HepG2 (cell line): ENCODE data around the gene INKA1. TPM values are rescaled to one million over a fixed set of nuclear protein-coding genes. Genes with fewer than 3 reads are reported as not detected.
A peak's percentile ranks its signal among the peaks of the same experiment; 100 is the strongest.

Experiments
- ATAC-seq: fragments of 200-7000 bp; cut with Tn5 transposase; 3 replicates; pipeline ENCODE4 v1.9.1; 2020; ENCODE audit warnings: mild to moderate bottlenecking, moderate library complexity
- BruUV-seq: library from RNA; stranded (reverse); fragments of 400-500 nt; replicated peaks from 2 replicates; lab custom pipeline; 2021; lab: Mats Ljungman, UMichigan
- CTCF ChIA-PET: fragments of 300-600 bp; formaldehyde crosslinking; extraction: SDS; loops from one replicate; lab custom pipeline; 2021; ENCODE audit warnings: low total read pairs, inconsistent platforms, low intra/inter-chr PET ratio; lab: Yijun Ruan, JAX
- POLR2A ChIA-PET: fragments of 350-600 bp; sonication (Branson Sonifier 250); formaldehyde crosslinking; loops from one replicate; lab custom pipeline; 2020; ENCODE audit warnings: antibody characterized with exemption, inconsistent platforms; lab: Yijun Ruan, JAX
- DNase-seq: peaks from one replicate; pipeline ENCODE4 v3.0.0-alpha.2; 2015; ENCODE audit warnings: low spot score
- FAIRE-seq: peaks from 3 replicates; lab custom pipeline; 2011; peaks lifted over from hg19 to GRCh38; lab: Jason Lieb, UNC
- H2AFZ ChIP-seq: one replicate; pipeline ENCODE4 v1.6.1; 2011; ENCODE audit warnings: low read length, inconsistent platforms
- H3K27ac ChIP-seq: fragments of 300-600 bp; 3 replicates; pipeline ENCODE4 v1.8.0; 2011; ENCODE audit warnings: mixed run types, mild to moderate bottlenecking, mixed read lengths, low read length, inconsistent platforms; ENCODE audit not compliant: insufficient read depth; ENCODE audit errors: extremely low read length
- H3K27me3 ChIP-seq, 2 experiments: fragments of 200-600 bp in 1 of 2; 2 replicates in 1 of 2; 3 replicates in 1 of 2; pipeline versions ENCODE4 v1.6.0 to v1.8.0; 2011; ENCODE audit warnings: low read length in 2 of 2, mild to moderate bottlenecking in 2 of 2, moderate library complexity in 2 of 2, inconsistent platforms in 1 of 2; ENCODE audit not compliant: insufficient read depth in 2 of 2, control insufficient read depth in 1 of 2
- H3K36me3 ChIP-seq, 2 experiments: fragments of 200-600 bp in 1 of 2; replicated peaks in 1 of 2; 2 replicates in 1 of 2; 3 replicates in 1 of 2; pipeline versions ENCODE4 v1.5.1 to v1.8.0; 2011; ENCODE audit warnings: low read length in 2 of 2, inconsistent platforms in 1 of 2; ENCODE audit not compliant: insufficient read depth in 2 of 2, control insufficient read depth in 1 of 2
- H3K4me1 ChIP-seq: 2 replicates; pipeline ENCODE4 v1.5.1; 2012; ENCODE audit warnings: low read length, inconsistent platforms; ENCODE audit not compliant: insufficient read depth
- H3K4me2 ChIP-seq: 2 replicates; pipeline ENCODE4 v1.6.0; 2011; ENCODE audit warnings: low read depth, low read length, inconsistent platforms
- H3K4me3 ChIP-seq, 3 experiments: fragments of 200-600 bp in 1 of 3; sonication (generic), shearing (Covaris generic) in 1 of 3; replicated peaks in 1 of 3; 2 replicates each; pipeline ENCODE4 v1.5.1; 2011 to 2016; ENCODE audit warnings: low read length in 3 of 3, inconsistent platforms in 2 of 3, low read depth in 2 of 3, mild to moderate bottlenecking in 2 of 3, control low read depth in 1 of 3, mixed read lengths in 1 of 3; ENCODE audit not compliant: insufficient read depth in 1 of 3
- H3K79me2 ChIP-seq: one replicate; pipeline ENCODE4 v1.6.1; 2011; ENCODE audit warnings: low read length, inconsistent platforms; ENCODE audit not compliant: insufficient read depth
- H3K9ac ChIP-seq: 2 replicates; pipeline ENCODE4 v1.6.0; 2011; ENCODE audit warnings: mild to moderate bottlenecking, low read depth, low read length, inconsistent platforms; ENCODE audit not compliant: insufficient read depth
- H3K9me3 ChIP-seq: 2 replicates; pipeline ENCODE4 v1.5.1; 2012; ENCODE audit warnings: mild to moderate bottlenecking, low read length
- H4K20me1 ChIP-seq: 2 replicates; pipeline ENCODE4 v1.6.0; 2011; ENCODE audit warnings: inconsistent platforms, mild to moderate bottlenecking, low read length, moderate library complexity; ENCODE audit not compliant: insufficient read depth
- SP2 ChIP-seq: sonication (generic); formaldehyde crosslinking; IDR thresholded peaks from 2 replicates; pipeline ENCODE4 v1.5.1; 2020; ENCODE audit warnings: mild to moderate bottlenecking, missing genetic modification reagents
- TBL1XR1 ChIP-seq: fragments of 150-350 bp; IDR thresholded peaks from 2 replicates; pipeline ENCODE4 v1.6.1; 2014; ENCODE audit warnings: borderline replicate concordance, low read length; ENCODE audit not compliant: partially characterized antibody
- ZFP37 ChIP-seq: sonication (generic); formaldehyde crosslinking; IDR thresholded peaks from 2 replicates; pipeline ENCODE4 v1.4.0; 2020; ENCODE audit warnings: missing genetic modification reagents, borderline replicate concordance
- ZNF20 ChIP-seq: sonication (generic); formaldehyde crosslinking; IDR thresholded peaks from 2 replicates; pipeline ENCODE4 v1.4.0; 2020; ENCODE audit warnings: mild to moderate bottlenecking, moderate library complexity, missing genetic modification reagents
- ZNF564 ChIP-seq: sonication (generic); formaldehyde crosslinking; IDR thresholded peaks from 2 replicates; pipeline ENCODE4 v1.8.1; 2023; ENCODE audit warnings: mild to moderate bottlenecking, missing genetic modification reagents
- ZNF616 ChIP-seq: sonication (generic); formaldehyde crosslinking; IDR thresholded peaks from 2 replicates; pipeline ENCODE4 v1.5.0; 2020; ENCODE audit warnings: low read depth, mild to moderate bottlenecking, missing genetic modification reagents
- ZNF749 ChIP-seq: sonication (generic); formaldehyde crosslinking; IDR thresholded peaks from 2 replicates; pipeline ENCODE4 v1.8.0; 2022; ENCODE audit warnings: mild to moderate bottlenecking, missing genetic modification reagents, moderate library complexity, borderline replicate concordance
- WGBS: methylation state at CpG from one replicate; pipeline ENCODE4 v1.1.6; 2017; ENCODE audit warnings: low lambda C conversion rate; 5-methylcytosine and 5-hydroxymethylcytosine counted together
- in situ Hi-C: cut with HindIII; loops from 2 replicates; pipeline ENCODE4 v1.10.0; 2017; ENCODE audit warnings: low pct_unique_long_range_greater_than_20kb; ENCODE audit not compliant: extremely low pct_ligation_motif_present
- intact Hi-C: fragments of 100-400 bp; cut with micrococcal nuclease; formaldehyde crosslinking; loops from one replicate; pipeline ENCODE4 v1.10.0; 2022; ENCODE audit not compliant: unreplicated experiment
- polyA plus RNA-seq, 8 experiments: library from polyadenylated mRNA; depleted of rRNA in 3 of 8; stranded (reverse) in 7 of 8; unstranded in 1 of 8; fragments of >200 nt; fragmentation: Illumina TruSeq in 4 of 8; extraction: Trizol in 4 of 8; gene quantifications; 2 replicates each; pipeline versions ENCODE4 v1.2.1 to v1.2.3, GENCODE V29; 2011 to 2016; ENCODE audit warnings: low read depth in 4 of 8, missing spikeins in 1 of 8, mixed read lengths in 1 of 8; ENCODE audit not compliant: insufficient read depth in 1 of 8
- total RNA-seq, 5 experiments: library from RNA; depleted of rRNA; stranded (reverse); fragments of >200 nt; fragmentation: Illumina TruSeq; extraction: Trizol; gene quantifications; 2 replicates each; pipeline ENCODE4 v1.2.3, GENCODE V29; 2016; ENCODE audit warnings: low read depth in 1 of 5
- TF ChIP-seq, protein P1 (sequence below): sonication (generic); formaldehyde crosslinking; IDR thresholded peaks from 2 replicates; pipeline ENCODE4 v1.8.0; 2022; ENCODE audit warnings: missing genetic modification reagents, mild to moderate bottlenecking, borderline replicate concordance

INKA1 gene
- total and polyA plus RNA-seq, 2 of the 13 experiments (the other 11 are each of a cell fraction or from before 2014, with no cell fraction given), result 0.22 to 0.41 TPM

GRCh38 chr3:49787536-49787935, 15.5 kb upstream of the INKA1 start:
- TF ChIP-seq TBL1XR1 (no peak), ZNF564 (CRISPR knock-in tag) (no peak), SP2 (no peak), ZNF749 (CRISPR knock-in tag) (no peak), ZFP37 (CRISPR knock-in tag) (no peak), ZNF616 (no peak), ZNF20 (no peak)
- TF ChIP-seq, protein P1, sequence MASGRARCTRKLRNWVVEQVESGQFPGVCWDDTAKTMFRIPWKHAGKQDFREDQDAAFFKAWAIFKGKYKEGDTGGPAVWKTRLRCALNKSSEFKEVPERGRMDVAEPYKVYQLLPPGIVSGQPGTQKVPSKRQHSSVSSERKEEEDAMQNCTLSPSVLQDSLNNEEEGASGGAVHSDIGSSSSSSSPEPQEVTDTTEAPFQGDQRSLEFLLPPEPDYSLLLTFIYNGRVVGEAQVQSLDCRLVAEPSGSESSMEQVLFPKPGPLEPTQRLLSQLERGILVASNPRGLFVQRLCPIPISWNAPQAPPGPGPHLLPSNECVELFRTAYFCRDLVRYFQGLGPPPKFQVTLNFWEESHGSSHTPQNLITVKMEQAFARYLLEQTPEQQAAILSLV, result no peak
- DNase-seq, result no peak
- no TSS peak for BruUV-seq
- Histone ChIP-seq H4K20me1 (no peaks in the 10 kb centered on the region), H3K9ac (0 out of 2 replicates have a peak overlapping the region, but pooled peaks have one; percentile 81), H3K9me3 (no peaks in the 10 kb centered on the region), H3K27me3 (no peaks in the 10 kb centered on the region; a peak in 1 of 5 replicates), H3K36me3 (peaks cover 0 to 1% of the 10 kb centered on the region in 2 experiments; a peak in 2 of 5 replicates), H3K27ac (no peak overlapping the region), H3K4me1 (peaks cover 40% of the 10 kb centered on the region), H2AFZ (no peak overlapping the region), H3K79me2 (peaks cover 29% of the 10 kb centered on the region), H3K4me2 (no peak overlapping the region; the same call in 1 of the 2 replicates), H3K4me3 (no peak overlapping the region)
- 97% methylated on average over 5 of the region's 5 CpGs for WGBS
- in situ Hi-C loops (no loop called here), intact Hi-C loops (loop anchor here (5.0 kb wide), 1 partner anchor 55 kb away; no protein-coding TSS in a partner anchor)
- no peak for FAIRE-seq
- ChIA-PET POLR2A (interaction anchor here (1.6 kb wide), 1 partner anchor 15 kb away, joined by 7 read pairs; the partner anchor contains the start of gene INKA1), CTCF (no interaction called here)
- no peak for ATAC-seq
